HCT116 (cell line): Measurements from ENCODE around the gene MYRF. TPM values are rescaled to one million over a fixed set of nuclear protein-coding genes. Genes with fewer than 3 reads are reported as not detected.

Experiments used
- ATAC-seq: fragments of 200-7000 bp; cut with Tn5 transposase; 2 replicates; pipeline ENCODE4 v1.9.1; 2020; ENCODE audit warnings: mild to moderate bottlenecking, moderate library complexity
- BruUV-seq: library from RNA; stranded (reverse); fragments of 400-500 nt; replicated peaks from 2 replicates; lab custom pipeline; 2021; lab: Mats Ljungman, UMichigan
- CTCF ChIA-PET: fragments of 300-600 bp; sonication (Branson Sonifier 250); formaldehyde crosslinking; loops from one replicate; lab custom pipeline; 2021; ENCODE audit warnings: antibody characterized with exemption; lab: Charles Lee
- POLR2A ChIA-PET: fragments of 300-600, 350-600 bp; sonication (Branson Sonifier 250); formaldehyde crosslinking; loops from one replicate; lab custom pipeline; 2021; ENCODE audit warnings: antibody characterized with exemption; lab: Charles Lee
- RAD21 ChIA-PET, 2 experiments: fragments of 300-600 bp; sonication (Branson Sonifier 250); formaldehyde crosslinking; loops; one replicate each; lab custom pipeline; 2023; ENCODE audit warnings: low total read pairs in 2 of 2; ENCODE audit not compliant: uncharacterized antibody in 2 of 2, unreplicated experiment in 2 of 2, low non-redundant PET in 1 of 2; lab: Charles Lee
- DNase-seq: peaks from one replicate; pipeline ENCODE4 v3.0.0-alpha.2; 2010; ENCODE audit warnings: low read depth, low spot score
- H2AFZ ChIP-seq: fragments of 200-600 bp; shearing (Covaris generic), sonication (generic); 2 replicates; pipeline ENCODE4 v1.6.1; 2017; ENCODE audit warnings: low read depth, mixed run types, mixed read lengths, antibody characterized with exemption, low read length; ENCODE audit not compliant: poor library complexity, severe bottlenecking
- H3K27ac ChIP-seq: 2 replicates; pipeline ENCODE4 v1.5.1; 2012; ENCODE audit warnings: low read depth, low read length
- H3K27me3 ChIP-seq: fragments of 200-600 bp; sonication (generic); 2 replicates; pipeline ENCODE4 v1.6.1; 2016; ENCODE audit warnings: mixed run types, low read length, mixed read lengths; ENCODE audit not compliant: insufficient read depth
- H3K36me3 ChIP-seq, 2 experiments: fragments of 200-500 bp in 1 of 2; fragments of 200-600 bp in 1 of 2; sonication (Bioruptor generic) in 1 of 2; sonication (generic) in 1 of 2; 2 replicates each; pipeline versions ENCODE4 v1.5.1 to v1.6.1; 2014 to 2016; ENCODE audit warnings: low read length in 2 of 2, inconsistent platforms in 1 of 2, mixed read lengths in 1 of 2, mixed run types in 1 of 2; ENCODE audit not compliant: insufficient read depth in 2 of 2, control insufficient read depth in 1 of 2
- H3K4me1 ChIP-seq, 2 experiments: fragments of 200-600 bp in 1 of 2; sonication (generic) in 1 of 2; 2 replicates each; pipeline versions ENCODE4 v1.5.1 to v1.6.1; 2012 to 2017; ENCODE audit warnings: low read length in 2 of 2, inconsistent platforms in 1 of 2, mild to moderate bottlenecking in 1 of 2, mixed read lengths in 1 of 2, mixed run types in 1 of 2, moderate library complexity in 1 of 2; ENCODE audit not compliant: insufficient read depth in 2 of 2, control insufficient read depth in 1 of 2
- H3K4me2 ChIP-seq: fragments of 200-600 bp; sonication (generic); 2 replicates; pipeline ENCODE4 v1.6.1; 2017; ENCODE audit warnings: mixed run types, low read length, mixed read lengths
- H3K4me3 ChIP-seq, 2 experiments: fragments of 200-600 bp in 1 of 2; sonication (generic) in 1 of 2; replicated peaks in 1 of 2; 2 replicates each; pipeline ENCODE4 v1.5.1; 2011 to 2016; ENCODE audit warnings: low read length in 2 of 2, control low read depth in 1 of 2, low read depth in 1 of 2, mild to moderate bottlenecking in 1 of 2, mixed read lengths in 1 of 2, mixed run types in 1 of 2
- H3K79me2 ChIP-seq: fragments of 200-600 bp; sonication (generic); 2 replicates; pipeline ENCODE4 v1.6.1; 2017; ENCODE audit warnings: mild to moderate bottlenecking, mixed run types, low read length, moderate library complexity, mixed read lengths; ENCODE audit not compliant: insufficient read depth
- H3K9ac ChIP-seq: fragments of 200-600 bp; sonication (generic); 2 replicates; pipeline ENCODE4 v1.6.1; 2016; ENCODE audit warnings: low read length, mixed read lengths
- H3K9me2 ChIP-seq: fragments of 200-600 bp; sonication (generic), shearing (Covaris generic); 2 replicates; pipeline ENCODE4 v1.6.1; 2017; ENCODE audit warnings: mixed run types, mild to moderate bottlenecking, moderate library complexity; ENCODE audit not compliant: insufficient read depth
- H3K9me3 ChIP-seq, 2 experiments: fragments of 200-500 bp in 1 of 2; fragments of 200-600 bp in 1 of 2; sonication (Bioruptor generic) in 1 of 2; sonication (generic) in 1 of 2; 2 replicates each; pipeline ENCODE4 v1.6.1; 2014 to 2017; ENCODE audit warnings: low read length in 2 of 2, mixed read lengths in 2 of 2, inconsistent platforms in 1 of 2, low read depth in 1 of 2, mild to moderate bottlenecking in 1 of 2, mixed run types in 1 of 2, moderate library complexity in 1 of 2; ENCODE audit not compliant: control insufficient read depth in 1 of 2, insufficient read depth in 1 of 2
- H4K20me1 ChIP-seq: fragments of 200-600 bp; sonication (generic), shearing (Covaris generic); 2 replicates; pipeline ENCODE4 v1.6.1; 2017; ENCODE audit warnings: mixed run types, mild to moderate bottlenecking, moderate library complexity; ENCODE audit not compliant: insufficient read depth
- CBX3 ChIP-seq: IDR thresholded peaks from 2 replicates; pipeline ENCODE4 v1.6.1; 2012; ENCODE audit warnings: low read depth
- CEBPB ChIP-seq: IDR thresholded peaks from 2 replicates; pipeline ENCODE4 v1.6.1; 2012; ENCODE audit warnings: low read depth
- EGR1 ChIP-seq: IDR thresholded peaks from 2 replicates; pipeline ENCODE4 v1.6.1; 2012; ENCODE audit warnings: low read depth
- ELF1 ChIP-seq: IDR thresholded peaks from 2 replicates; pipeline ENCODE4 v1.6.1; 2012; ENCODE audit warnings: low read depth, borderline replicate concordance
- EZH2 ChIP-seq: fragments of 200-600 bp; sonication (generic); IDR thresholded peaks from 2 replicates; pipeline ENCODE4 v1.6.1; 2017; ENCODE audit warnings: antibody characterized with exemption, mixed run types
- EZH2phosphoT487 ChIP-seq: fragments of 200-600 bp; IDR thresholded peaks from 2 replicates; pipeline ENCODE4 v1.6.1; 2018; ENCODE audit warnings: antibody characterized with exemption, borderline replicate concordance
- FOSL1 ChIP-seq: IDR thresholded peaks from 2 replicates; pipeline ENCODE4 v1.6.1; 2012; ENCODE audit warnings: low read depth
- POLR2A ChIP-seq: IDR thresholded peaks from 2 replicates; pipeline ENCODE4 v1.7.0; 2011; ENCODE audit warnings: borderline replicate concordance; ENCODE audit not compliant: insufficient read depth, insufficient read length; ENCODE audit errors: extremely low read depth
- POLR2AphosphoS5 ChIP-seq: IDR thresholded peaks from 2 replicates; pipeline ENCODE4 v1.6.1; 2011; ENCODE audit warnings: mild to moderate bottlenecking, low read depth, low read length, moderate library complexity
- RAD21 ChIP-seq: IDR thresholded peaks from 2 replicates; pipeline ENCODE4 v1.6.1; 2012; ENCODE audit warnings: low read depth, mild to moderate bottlenecking
- SIN3A ChIP-seq: IDR thresholded peaks from 2 replicates; pipeline ENCODE4 v1.6.1; 2012; ENCODE audit warnings: low read depth
- SP1 ChIP-seq: IDR thresholded peaks from 2 replicates; pipeline ENCODE4 v1.6.1; 2012; ENCODE audit warnings: low read depth
- SRF ChIP-seq: IDR thresholded peaks from 2 replicates; pipeline ENCODE4 v1.6.1; 2012; ENCODE audit warnings: low read depth
- TCF7L2 ChIP-seq: IDR thresholded peaks from 2 replicates; pipeline ENCODE4 v1.7.0; 2011; ENCODE audit warnings: borderline replicate concordance, inconsistent platforms; ENCODE audit not compliant: insufficient read depth, insufficient read length; ENCODE audit errors: extremely low read depth
- YY1 ChIP-seq: IDR thresholded peaks from 2 replicates; pipeline ENCODE4 v1.6.1; 2011; ENCODE audit warnings: low read length, low read depth, moderate library complexity, mild to moderate bottlenecking; ENCODE audit not compliant: insufficient replicate concordance; ENCODE audit errors: extremely low read depth
- ZFX ChIP-seq: fragments of 450-650 bp; IDR thresholded peaks from 2 replicates; pipeline ENCODE4 v1.6.1; 2017
- ZNF274 ChIP-seq: fragments of 200-500 bp; sonication (Bioruptor generic); IDR thresholded peaks from 2 replicates; pipeline ENCODE4 v1.6.1; 2014; ENCODE audit warnings: mild to moderate bottlenecking, low read depth, low read length, inconsistent platforms
- intact Hi-C: fragments of 100-400 bp; cut with micrococcal nuclease; formaldehyde crosslinking; loops from 2 replicates; pipeline ENCODE4 v1.10.0; 2022
- total RNA-seq: library from RNA; stranded (reverse); gene quantifications from one replicate; pipeline ENCODE4 v1.2.1, GENCODE V29; 2021; ENCODE audit not compliant: unreplicated experiment
- TF ChIP-seq, protein P1 (sequence below): IDR thresholded peaks from 2 replicates; pipeline ENCODE4 v1.6.1; 2012
- TF ChIP-seq, protein P2 (sequence below): IDR thresholded peaks from 2 replicates; pipeline ENCODE4 v1.6.1; 2011; ENCODE audit warnings: mild to moderate bottlenecking, low read length, moderate library complexity; ENCODE audit not compliant: insufficient replicate concordance; ENCODE audit errors: extremely low read depth
- TF ChIP-seq, protein P3 (sequence below), 3 experiments: fragments of 200-600 bp in 1 of 3; sonication (generic) in 1 of 3; IDR thresholded peaks in 2 of 3; conservative IDR thresholded peaks in 1 of 3; 2 replicates each; pipeline ENCODE4 v1.5.1; 2012 to 2017; ENCODE audit warnings: low read depth in 2 of 3, low read length in 2 of 3, antibody characterized with exemption in 1 of 3, borderline replicate concordance in 1 of 3, control low read depth in 1 of 3, mild to moderate bottlenecking in 1 of 3, mixed read lengths in 1 of 3, mixed run types in 1 of 3, moderate library complexity in 1 of 3; ENCODE audit not compliant: insufficient read depth in 1 of 3

MYRF gene
- total RNA-seq, 1 experiment from 2014 or later: 52.3 TPM

GRCh38 chr11:61783717-61784505, 31.5 kb downstream of the MYRF start:
- no TSS peak for BruUV-seq
- H2AFZ ChIP-seq: no peak overlapping the region
- H3K27ac ChIP-seq: no peak overlapping the region
- H3K79me2 ChIP-seq: no peaks in the 10 kb centered on the region
- CTCF ChIA-PET: interaction anchor here (1.7 kb wide), 1 partner anchor 36 kb away, joined by 5 read pairs; no protein-coding TSS in a partner anchor
- no peak overlapping the region for H3K9ac ChIP-seq
- POLR2A ChIA-PET: no interaction called here
- no peak overlapping the region for H3K4me2 ChIP-seq
- H3K9me3 ChIP-seq: no peaks in the 10 kb centered on the region
- no peaks in the 10 kb centered on the region for H3K27me3 ChIP-seq
- no peaks in the 10 kb centered on the region for H3K9me2 ChIP-seq
- H3K36me3 ChIP-seq: peaks cover 12 to 33% of the 10 kb centered on the region in 2 experiments; a peak in 3 of 4 replicates
- no peaks in the 10 kb centered on the region for H3K4me1 ChIP-seq
- RAD21 ChIA-PET: no interaction called here
- DNase-seq (no peak), ATAC-seq (no peak)
- no peak for TF ChIP-seq ZNF274
- TF ChIP-seq, protein P1, sequence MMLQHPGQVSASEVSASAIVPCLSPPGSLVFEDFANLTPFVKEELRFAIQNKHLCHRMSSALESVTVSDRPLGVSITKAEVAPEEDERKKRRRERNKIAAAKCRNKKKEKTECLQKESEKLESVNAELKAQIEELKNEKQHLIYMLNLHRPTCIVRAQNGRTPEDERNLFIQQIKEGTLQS: no peak
- TF ChIP-seq EGR1: no peak
- no peak for TF ChIP-seq SRF
- no peak for TF ChIP-seq POLR2AphosphoS5
- no peak for TF ChIP-seq EZH2phosphoT487
- no peak for TF ChIP-seq SP1
- TF ChIP-seq ELF1: no peak
- TF ChIP-seq FOSL1: no peak
- no peak for TF ChIP-seq TCF7L2
- no peak for TF ChIP-seq ZFX
- no peak for TF ChIP-seq YY1
- TF ChIP-seq, protein P2, sequence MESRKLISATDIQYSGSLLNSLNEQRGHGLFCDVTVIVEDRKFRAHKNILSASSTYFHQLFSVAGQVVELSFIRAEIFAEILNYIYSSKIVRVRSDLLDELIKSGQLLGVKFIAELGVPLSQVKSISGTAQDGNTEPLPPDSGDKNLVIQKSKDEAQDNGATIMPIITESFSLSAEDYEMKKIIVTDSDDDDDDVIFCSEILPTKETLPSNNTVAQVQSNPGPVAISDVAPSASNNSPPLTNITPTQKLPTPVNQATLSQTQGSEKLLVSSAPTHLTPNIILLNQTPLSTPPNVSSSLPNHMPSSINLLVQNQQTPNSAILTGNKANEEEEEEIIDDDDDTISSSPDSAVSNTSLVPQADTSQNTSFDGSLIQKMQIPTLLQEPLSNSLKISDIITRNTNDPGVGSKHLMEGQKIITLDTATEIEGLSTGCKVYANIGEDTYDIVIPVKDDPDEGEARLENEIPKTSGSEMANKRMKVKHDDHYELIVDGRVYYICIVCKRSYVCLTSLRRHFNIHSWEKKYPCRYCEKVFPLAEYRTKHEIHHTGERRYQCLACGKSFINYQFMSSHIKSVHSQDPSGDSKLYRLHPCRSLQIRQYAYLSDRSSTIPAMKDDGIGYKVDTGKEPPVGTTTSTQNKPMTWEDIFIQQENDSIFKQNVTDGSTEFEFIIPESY: no peak
- TF ChIP-seq CEBPB: no peak
- no peak for TF ChIP-seq EZH2
- TF ChIP-seq CBX3: no peak
- TF ChIP-seq, protein P3, sequence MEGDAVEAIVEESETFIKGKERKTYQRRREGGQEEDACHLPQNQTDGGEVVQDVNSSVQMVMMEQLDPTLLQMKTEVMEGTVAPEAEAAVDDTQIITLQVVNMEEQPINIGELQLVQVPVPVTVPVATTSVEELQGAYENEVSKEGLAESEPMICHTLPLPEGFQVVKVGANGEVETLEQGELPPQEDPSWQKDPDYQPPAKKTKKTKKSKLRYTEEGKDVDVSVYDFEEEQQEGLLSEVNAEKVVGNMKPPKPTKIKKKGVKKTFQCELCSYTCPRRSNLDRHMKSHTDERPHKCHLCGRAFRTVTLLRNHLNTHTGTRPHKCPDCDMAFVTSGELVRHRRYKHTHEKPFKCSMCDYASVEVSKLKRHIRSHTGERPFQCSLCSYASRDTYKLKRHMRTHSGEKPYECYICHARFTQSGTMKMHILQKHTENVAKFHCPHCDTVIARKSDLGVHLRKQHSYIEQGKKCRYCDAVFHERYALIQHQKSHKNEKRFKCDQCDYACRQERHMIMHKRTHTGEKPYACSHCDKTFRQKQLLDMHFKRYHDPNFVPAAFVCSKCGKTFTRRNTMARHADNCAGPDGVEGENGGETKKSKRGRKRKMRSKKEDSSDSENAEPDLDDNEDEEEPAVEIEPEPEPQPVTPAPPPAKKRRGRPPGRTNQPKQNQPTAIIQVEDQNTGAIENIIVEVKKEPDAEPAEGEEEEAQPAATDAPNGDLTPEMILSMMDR (IDR thresholded peaks at IDR 0.05 in 2 of 3, conservative IDR thresholded peaks at IDR 0.05 in 1 of 3; ENCODE audit: borderline replicate concordance in 1 of 3, insufficient read depth in 1 of 3, low read depth in 2 of 3, low read length in 2 of 3): no peak
- TF ChIP-seq RAD21: no peak
- TF ChIP-seq POLR2A: no peak
- TF ChIP-seq SIN3A: no peak
- H4K20me1 ChIP-seq: no peaks in the 10 kb centered on the region
- no peak overlapping the region for H3K4me3 ChIP-seq
- intact Hi-C loops: no loop called here
